Sigmoid colon (tissue), 4 donors: ENCODE results near the gene TRPV3.
"Not testable (repeated sequence)": the region's sequence is repeated elsewhere in the genome, so short reads cannot be mapped to it uniquely, and the experiment has no call there.

ENCODE experiments used
- EP300 ChIP-seq, 4 donors: sonication (generic); formaldehyde crosslinking; IDR thresholded peaks; one replicate each; pipeline ENCODE4 v1.6.1; 2017; ENCODE audit warnings: antibody characterized with exemption in 4 of 4
- POLR2A ChIP-seq, 2 donors: fragments of 450-650 bp; IDR thresholded peaks; one replicate each; pipeline ENCODE4 v1.6.1; 2016; ENCODE audit warnings: antibody characterized with exemption in 2 of 2, mild to moderate bottlenecking in 2 of 2, moderate library complexity in 2 of 2

DNA sequence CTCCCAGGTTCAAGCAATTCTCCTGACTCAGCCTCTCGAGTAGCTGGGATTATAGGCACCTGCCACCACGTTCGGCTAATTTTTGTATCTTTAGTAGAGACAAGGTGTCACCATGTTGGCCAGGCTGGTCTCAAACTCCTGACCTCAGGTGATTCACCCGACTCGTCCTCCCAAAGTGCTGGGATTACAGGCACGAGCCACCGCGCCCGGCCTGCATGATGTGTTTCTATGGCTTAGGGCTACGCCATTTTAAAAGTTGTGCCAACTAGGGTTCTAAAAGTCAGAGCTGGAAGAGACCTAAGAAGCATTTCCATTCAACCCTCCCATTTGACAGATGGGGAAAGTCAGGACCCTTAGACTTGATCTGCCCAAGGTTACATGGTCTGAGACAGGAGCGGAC, 43.4 kb downstream of the TRPV3 start:
- not testable (repeated sequence) for TF ChIP-seq POLR2A, EP300 (IDR thresholded peaks at IDR 0.05)
